GM18907 (cell line): Measurements from ENCODE around the gene GRPR.
"Not testable (repeated sequence)": the region's sequence is repeated elsewhere in the genome, so short reads cannot be mapped to it uniquely, and the experiment has no call there.

ENCODE experiments used
- ATAC-seq: cut with Tn5 transposase; IDR thresholded peaks from one replicate; pipeline ENCODE4 v1.9.1; 2021; ENCODE audit warnings: mild to moderate bottlenecking, moderate library complexity; ENCODE audit not compliant: unreplicated experiment

The GRPR gene

GRCh38 chrX:16136080-16136479, 12.7 kb downstream of the GRPR start:
- no peak for ATAC-seq

GRCh38 chrX:16137416-16138107, 14.2 kb downstream of the GRPR start:
- ATAC-seq, result peak; percentile 84

- ATAC-seq, result peak; percentile 34
Observed at GRCh38 chrX:16138108-16138427, 14.7 kb downstream of the GRPR start.

GRCh38 chrX:16140448-16140847, 17.1 kb downstream of the GRPR start:
- no peak for ATAC-seq

- no peak for ATAC-seq
Observed at GRCh38 chrX:16140983-16141382, 17.6 kb downstream of the GRPR start.

- ATAC-seq, result no peak
Observed at GRCh38 chrX:16141422-16142245, 18.3 kb downstream of the GRPR start.

- no peak for ATAC-seq
Observed at GRCh38 chrX:16142246-16142558, 18.8 kb downstream of the GRPR start.

GRCh38 chrX:16143968-16144367, 20.6 kb downstream of the GRPR start:
- no peak for ATAC-seq

GRCh38 chrX:16144420-16144819, 21.1 kb downstream of the GRPR start:
- ATAC-seq, result no peak

- not testable (repeated sequence) for ATAC-seq
Observed at GRCh38 chrX:16145093-16145492, 21.7 kb downstream of the GRPR start.

- ATAC-seq, result no peak
Observed at GRCh38 chrX:16145656-16146055, 22.3 kb downstream of the GRPR start.

GRCh38 chrX:16148896-16149295, 25.5 kb downstream of the GRPR start:
- ATAC-seq, result no peak

GRCh38 chrX:16155581-16156096, 32.3 kb downstream of the GRPR start:
- ATAC-seq, result no peak

- no peak for ATAC-seq
Observed at GRCh38 chrX:16156692-16157331, 33.4 kb downstream of the GRPR start.

- no peak for ATAC-seq
Observed at GRCh38 chrX:16160729-16161128, 37.4 kb downstream of the GRPR start.

GRCh38 chrX:16161173-16161572, 37.8 kb downstream of the GRPR start:
- not testable (repeated sequence) for ATAC-seq

GRCh38 chrX:16162391-16162790, 39.0 kb downstream of the GRPR start:
- ATAC-seq, result no peak

GRCh38 chrX:16164748-16165147, 41.4 kb downstream of the GRPR start:
- no peak for ATAC-seq

GRCh38 chrX:16167181-16167580, 43.8 kb downstream of the GRPR start, which contains the start of gene MAGEB17:
MAGEB17 (plus strand) TSS chrX:16167481; CDS start chrX:16170383, 2,902 bp downstream.
- no peak for ATAC-seq

GRCh38 chrX:16171039-16171438, 47.7 kb downstream of the GRPR start:
- no peak for ATAC-seq

- ATAC-seq, result no peak
Observed at GRCh38 chrX:16171944-16172343, 48.6 kb downstream of the GRPR start.

GRCh38 chrX:16172391-16172790, 49.0 kb downstream of the GRPR start:
- ATAC-seq, result no peak
